ENCODE results near the gene BAHD1. TPM values are rescaled to one million over a fixed set of nuclear protein-coding genes. Genes with fewer than 3 reads are reported as not detected.

Gene BAHD1
- total and polyA plus RNA-seq, 2 donors (not counting 3 experiments of a cell fraction or from before 2014, with no cell fraction given) = 6.3 to 19.1 TPM

GRCh38 chr15:40513609-40514008, 72.9 kb downstream of the BAHD1 start:
- intact Hi-C loops (cut with micrococcal nuclease) (no loop called here), dilution Hi-C loops (cut with MboI; ENCODE audit: extremely low pct_ligation_motif_present, low sequenced_read_pairs) (no loop called here)
- H3K27ac ChIP-seq (ENCODE audit: insufficient read depth, low read depth, low read length) = no peak overlapping the region
- DNase-seq (ENCODE audit: low read depth, low spot score) (no peak), FAIRE-seq (no peak)
- H3K9me3 ChIP-seq (replicated peaks; ENCODE audit: control insufficient read depth, insufficient read depth, low read length) = no peaks in the 10 kb centered on the region
- no peak overlapping the region for H3K4me3 ChIP-seq (replicated peaks in 1 of 3; ENCODE audit: insufficient read depth in 1 of 3, low read depth in 1 of 3, low read length in 3 of 3)
- ChIA-PET CTCF (no interaction called here), POLR2A (no interaction called here)
- no peaks in the 10 kb centered on the region for H3K36me3 ChIP-seq (ENCODE audit: control insufficient read depth in 2 of 2, extremely low read depth in 1 of 2, insufficient read depth in 2 of 2, low read length in 2 of 2)
- no peaks in the 10 kb centered on the region for H3K4me1 ChIP-seq (ENCODE audit: control insufficient read depth, extremely low read depth, insufficient read depth, low read length)
- no peak overlapping the region for H3K4me2 ChIP-seq (ENCODE audit: insufficient read depth, low read length)
- H3K79me2 ChIP-seq (ENCODE audit: control insufficient read depth, insufficient read depth, low read length) = no peaks in the 10 kb centered on the region
- H3K9me1 ChIP-seq (replicated peaks; ENCODE audit: control insufficient read depth, extremely low read depth, insufficient read depth, low read length) = no peaks in the 10 kb centered on the region
- no peaks in the 10 kb centered on the region for H4K20me1 ChIP-seq (replicated peaks; ENCODE audit: control insufficient read depth, extremely low read depth, insufficient read depth, low read length)
- H2AFZ ChIP-seq (ENCODE audit: low read depth, low read length) = no peak overlapping the region
- no peak overlapping the region for H3K9ac ChIP-seq (replicated peaks; ENCODE audit: extremely low read depth, insufficient read depth, low read length)
- no TSS peak for BruUV-seq (replicated peaks)
- TF ChIP-seq, protein P1, sequence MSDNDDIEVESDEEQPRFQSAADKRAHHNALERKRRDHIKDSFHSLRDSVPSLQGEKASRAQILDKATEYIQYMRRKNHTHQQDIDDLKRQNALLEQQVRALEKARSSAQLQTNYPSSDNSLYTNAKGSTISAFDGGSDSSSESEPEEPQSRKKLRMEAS (IDR thresholded peaks at IDR 0.05; ENCODE audit: insufficient read depth, insufficient read length) = no peak
- TF ChIP-seq POLR2AphosphoS5 (IDR thresholded peaks at IDR 0.05; ENCODE audit: insufficient read depth, low read depth, low read length) (no peak), JUN (IDR thresholded peaks at IDR 0.05; ENCODE audit: borderline replicate concordance, insufficient read depth, insufficient read length, low read depth) (no peak)
- TF ChIP-seq, protein P2, sequence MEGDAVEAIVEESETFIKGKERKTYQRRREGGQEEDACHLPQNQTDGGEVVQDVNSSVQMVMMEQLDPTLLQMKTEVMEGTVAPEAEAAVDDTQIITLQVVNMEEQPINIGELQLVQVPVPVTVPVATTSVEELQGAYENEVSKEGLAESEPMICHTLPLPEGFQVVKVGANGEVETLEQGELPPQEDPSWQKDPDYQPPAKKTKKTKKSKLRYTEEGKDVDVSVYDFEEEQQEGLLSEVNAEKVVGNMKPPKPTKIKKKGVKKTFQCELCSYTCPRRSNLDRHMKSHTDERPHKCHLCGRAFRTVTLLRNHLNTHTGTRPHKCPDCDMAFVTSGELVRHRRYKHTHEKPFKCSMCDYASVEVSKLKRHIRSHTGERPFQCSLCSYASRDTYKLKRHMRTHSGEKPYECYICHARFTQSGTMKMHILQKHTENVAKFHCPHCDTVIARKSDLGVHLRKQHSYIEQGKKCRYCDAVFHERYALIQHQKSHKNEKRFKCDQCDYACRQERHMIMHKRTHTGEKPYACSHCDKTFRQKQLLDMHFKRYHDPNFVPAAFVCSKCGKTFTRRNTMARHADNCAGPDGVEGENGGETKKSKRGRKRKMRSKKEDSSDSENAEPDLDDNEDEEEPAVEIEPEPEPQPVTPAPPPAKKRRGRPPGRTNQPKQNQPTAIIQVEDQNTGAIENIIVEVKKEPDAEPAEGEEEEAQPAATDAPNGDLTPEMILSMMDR (IDR thresholded peaks at IDR 0.05; ENCODE audit: extremely low read depth in 1 of 2, insufficient read depth in 1 of 2, low read depth in 1 of 2, low read length in 2 of 2) = no peak
- H3K27me3 ChIP-seq (ENCODE audit: control insufficient read depth in 2 of 2, insufficient read depth in 2 of 2, low read length in 2 of 2) = peaks cover 0 to 2% of the 10 kb centered on the region in 2 experiments

DNA sequence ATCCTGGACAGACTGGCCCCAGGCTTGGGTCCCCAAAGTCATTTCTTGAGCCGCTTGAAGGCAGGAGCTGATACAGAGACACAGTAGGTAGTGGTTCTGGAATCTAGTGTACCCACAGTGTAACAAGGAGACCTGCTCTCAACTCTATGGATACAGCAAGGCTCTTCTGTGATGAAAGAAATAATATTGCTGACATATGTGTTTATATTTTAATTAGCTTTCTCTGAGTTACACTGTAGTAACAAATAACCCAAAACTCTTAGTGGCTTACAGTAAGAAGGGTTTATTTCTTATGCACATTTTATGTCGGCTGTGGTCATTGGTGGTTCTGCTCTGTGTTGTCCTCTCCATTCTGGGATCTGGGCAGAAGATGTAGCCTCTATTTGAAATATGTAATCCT, 75.6 kb downstream of the BAHD1 start:
- ChIA-PET POLR2A (interaction anchor here (0.9 kb wide), 1 partner anchor 339 kb away, joined by 3 read pairs; no protein-coding TSS in a partner anchor), CTCF (no interaction called here)
- dilution Hi-C loops (cut with MboI; ENCODE audit: extremely low pct_ligation_motif_present, low sequenced_read_pairs) = no loop called here
- no peaks in the 10 kb centered on the region for H3K27me3 ChIP-seq (ENCODE audit: control insufficient read depth in 2 of 2, insufficient read depth in 2 of 2, low read length in 2 of 2)
- H3K36me3 ChIP-seq (ENCODE audit: control insufficient read depth in 2 of 2, extremely low read depth in 1 of 2, insufficient read depth in 2 of 2, low read length in 2 of 2) = no peaks in the 10 kb centered on the region
- no peak overlapping the region for H3K9ac ChIP-seq (replicated peaks; ENCODE audit: extremely low read depth, insufficient read depth, low read length)
- FAIRE-seq (no peak), DNase-seq (ENCODE audit: low read depth, low spot score) (no peak)
- no peaks in the 10 kb centered on the region for H3K4me1 ChIP-seq (ENCODE audit: control insufficient read depth, extremely low read depth, insufficient read depth, low read length)
- no peaks in the 10 kb centered on the region for H4K20me1 ChIP-seq (replicated peaks; ENCODE audit: control insufficient read depth, extremely low read depth, insufficient read depth, low read length)
- intact Hi-C loops (cut with micrococcal nuclease) = no loop called here
- TF ChIP-seq FOS (IDR thresholded peaks at IDR 0.05; ENCODE audit: borderline replicate concordance, insufficient read depth, low read length) = no peak
- TF ChIP-seq, protein P1 (IDR thresholded peaks at IDR 0.05; ENCODE audit: insufficient read depth, insufficient read length) = no peak
- no peak for TF ChIP-seq MYC (IDR thresholded peaks at IDR 0.05; ENCODE audit: low read depth, low read length)
- TF ChIP-seq, protein P2 (IDR thresholded peaks at IDR 0.05; ENCODE audit: extremely low read depth in 1 of 2, insufficient read depth in 1 of 2, low read depth in 1 of 2, low read length in 2 of 2) = no peak
- TF ChIP-seq POLR2AphosphoS5 (IDR thresholded peaks at IDR 0.05; ENCODE audit: insufficient read depth, low read depth, low read length) = no peak
- TF ChIP-seq JUN (IDR thresholded peaks at IDR 0.05; ENCODE audit: borderline replicate concordance, insufficient read depth, insufficient read length, low read depth) = no peak
- TF ChIP-seq GATA2 (IDR thresholded peaks at IDR 0.05; ENCODE audit: insufficient read depth, insufficient read length, low read depth, low read length) = no peak
- TF ChIP-seq POLR2A (IDR thresholded peaks at IDR 0.05; ENCODE audit: low read depth, low read length) = no peak
- no peak for TF ChIP-seq EZH2 (IDR thresholded peaks at IDR 0.05; ENCODE audit: borderline replicate concordance, low read depth, low read length, severe bottlenecking)
- no peak overlapping the region for H3K4me2 ChIP-seq (ENCODE audit: insufficient read depth, low read length)
- H3K9me1 ChIP-seq (replicated peaks; ENCODE audit: control insufficient read depth, extremely low read depth, insufficient read depth, low read length) = no peaks in the 10 kb centered on the region
- no peaks in the 10 kb centered on the region for H3K79me2 ChIP-seq (ENCODE audit: control insufficient read depth, insufficient read depth, low read length)
- H3K4me3 ChIP-seq (replicated peaks in 1 of 3; ENCODE audit: insufficient read depth in 1 of 3, low read depth in 1 of 3, low read length in 3 of 3) = no peak overlapping the region
- no TSS peak for BruUV-seq (replicated peaks)
- no peak overlapping the region for H3K27ac ChIP-seq (ENCODE audit: insufficient read depth, low read depth, low read length)
- H2AFZ ChIP-seq (ENCODE audit: low read depth, low read length) = no peak overlapping the region
- H3K9me3 ChIP-seq (replicated peaks; ENCODE audit: control insufficient read depth, insufficient read depth, low read length) = no peaks in the 10 kb centered on the region
